Measurements from ENCODE around the gene CASKIN1. TPM values are rescaled to one million over a fixed set of nuclear protein-coding genes. Genes with fewer than 3 reads are reported as not detected.

Gene CASKIN1
- total and polyA plus RNA-seq, 2 of the 8 experiments (the other 6 are each of a cell fraction or from before 2014, with no cell fraction given) = 1.2 to 6.4 TPM

DNA sequence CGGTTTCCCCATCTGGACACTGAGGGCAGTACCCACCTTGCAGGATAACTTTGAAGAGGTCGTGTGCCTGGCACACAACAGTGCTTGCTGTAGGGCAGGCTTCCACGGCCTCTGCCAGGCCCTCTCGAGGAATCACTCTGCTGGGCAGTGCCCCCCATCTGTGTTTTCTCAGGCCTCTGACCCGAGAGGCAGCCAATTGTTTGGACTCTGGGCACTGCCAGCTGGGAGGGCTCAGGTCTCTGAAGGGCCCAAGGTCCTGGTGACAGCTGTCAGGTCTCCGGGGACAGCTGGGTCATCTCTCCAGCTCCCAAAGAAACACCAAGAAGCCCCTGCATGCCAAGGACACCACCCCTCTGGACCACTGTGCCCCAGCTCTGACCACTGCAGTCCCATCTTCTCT, 49.0 kb downstream of the CASKIN1 start (continued):
- TF ChIP-seq, protein P1, sequence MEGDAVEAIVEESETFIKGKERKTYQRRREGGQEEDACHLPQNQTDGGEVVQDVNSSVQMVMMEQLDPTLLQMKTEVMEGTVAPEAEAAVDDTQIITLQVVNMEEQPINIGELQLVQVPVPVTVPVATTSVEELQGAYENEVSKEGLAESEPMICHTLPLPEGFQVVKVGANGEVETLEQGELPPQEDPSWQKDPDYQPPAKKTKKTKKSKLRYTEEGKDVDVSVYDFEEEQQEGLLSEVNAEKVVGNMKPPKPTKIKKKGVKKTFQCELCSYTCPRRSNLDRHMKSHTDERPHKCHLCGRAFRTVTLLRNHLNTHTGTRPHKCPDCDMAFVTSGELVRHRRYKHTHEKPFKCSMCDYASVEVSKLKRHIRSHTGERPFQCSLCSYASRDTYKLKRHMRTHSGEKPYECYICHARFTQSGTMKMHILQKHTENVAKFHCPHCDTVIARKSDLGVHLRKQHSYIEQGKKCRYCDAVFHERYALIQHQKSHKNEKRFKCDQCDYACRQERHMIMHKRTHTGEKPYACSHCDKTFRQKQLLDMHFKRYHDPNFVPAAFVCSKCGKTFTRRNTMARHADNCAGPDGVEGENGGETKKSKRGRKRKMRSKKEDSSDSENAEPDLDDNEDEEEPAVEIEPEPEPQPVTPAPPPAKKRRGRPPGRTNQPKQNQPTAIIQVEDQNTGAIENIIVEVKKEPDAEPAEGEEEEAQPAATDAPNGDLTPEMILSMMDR (IDR thresholded peaks at IDR 0.05; ENCODE audit: control extremely low read depth in 1 of 3, insufficient read depth in 1 of 3, low read depth in 1 of 3, low read length in 3 of 3) = no peak
- TF ChIP-seq SP2 (IDR thresholded peaks at IDR 0.05; ENCODE audit: low read length) = no peak
- no peak for TF ChIP-seq CEBPB (IDR thresholded peaks at IDR 0.05; ENCODE audit: low read depth, low read length)
- TF ChIP-seq CBX5 (IDR thresholded peaks at IDR 0.05; ENCODE audit: low read depth, low read length) = no peak
- TF ChIP-seq FOSL1 (IDR thresholded peaks at IDR 0.05; ENCODE audit: insufficient read depth, low read depth, low read length) = no peak
- no peak for TF ChIP-seq BRCA1 (IDR thresholded peaks at IDR 0.05; ENCODE audit: low read depth, low read length)
- no peak for TF ChIP-seq GTF2F1 (IDR thresholded peaks at IDR 0.05; ENCODE audit: borderline replicate concordance, low read depth, low read length)
- TF ChIP-seq POU5F1 (IDR thresholded peaks at IDR 0.05; ENCODE audit: low read depth, low read length) = no peak

Measured in H1 (cell line).